ENCODE measurements around the gene GRAMD1B.

GRCh38 chr11:123562158-123562557 lies 132.1 kb downstream of the GRAMD1B start:
- no peak for TF ChIP-seq CTCF (IDR thresholded peaks at IDR 0.05; ENCODE audit: insufficient read depth, low read length)
- no peak for TF ChIP-seq POLR2AphosphoS5 (IDR thresholded peaks at IDR 0.05; ENCODE audit: low read depth)
- TF ChIP-seq REST (IDR thresholded peaks at IDR 0.05; ENCODE audit: insufficient replicate concordance, low read depth), result no peak
- TF ChIP-seq GABPA (IDR thresholded peaks at IDR 0.05; ENCODE audit: low read depth), result no peak
